ENCODE measurements around the gene DCN. TPM values are rescaled to one million over a fixed set of nuclear protein-coding genes. Genes with fewer than 3 reads are reported as not detected.

The DCN gene
- total RNA-seq, 2 experiments from 2014 or later, result not detected

DNA sequence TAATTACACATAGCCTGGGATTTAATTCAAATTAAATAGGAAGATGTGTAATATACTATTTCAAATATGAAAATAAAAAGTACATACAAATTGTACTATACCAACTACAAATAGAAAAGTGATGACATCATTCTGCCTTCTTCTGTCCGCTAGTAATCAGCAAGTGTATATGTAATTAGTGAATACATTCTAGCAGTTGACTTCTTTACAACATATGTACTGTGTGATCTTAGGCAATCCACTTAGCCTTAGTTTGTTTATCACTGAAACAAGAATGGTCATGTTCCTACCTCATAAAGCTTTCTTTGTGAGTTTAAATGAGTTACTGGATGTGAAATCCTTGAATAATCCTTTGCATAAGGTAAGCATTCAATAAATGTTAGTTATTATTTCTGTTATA lies 63.5 kb downstream of the DCN start:
- Histone ChIP-seq H3K4me3 (ENCODE audit: low read length) (no peak overlapping the region), H3K9me3 (ENCODE audit: control insufficient read depth in 1 of 2, insufficient read depth in 1 of 2, low read length in 2 of 2) (no peaks in the 10 kb centered on the region), H3K27ac (ENCODE audit: low read depth in 1 of 2, low read length in 2 of 2) (no peak overlapping the region), H3K36me3 (ENCODE audit: insufficient read depth, low read length) (no peaks in the 10 kb centered on the region), H3K4me1 (ENCODE audit: insufficient read depth, low read length) (no peaks in the 10 kb centered on the region), H3K27me3 (ENCODE audit: control insufficient read depth in 1 of 2, insufficient read depth in 2 of 2, low read length in 2 of 2) (no peaks in the 10 kb centered on the region)
- DNase-seq, result no peak
- no peaks in the 10 kb centered on the region for H3K27me3 Mint-ChIP-seq
- no peaks in the 10 kb centered on the region for H3K36me3 Mint-ChIP-seq (ENCODE audit: low read depth)
- H3K4me1 Mint-ChIP-seq (ENCODE audit: low read depth), result no peaks in the 10 kb centered on the region
- intact Hi-C loops (cut with DNase I, micrococcal nuclease), result no loop called here
- H3K4me3 Mint-ChIP-seq, result no peak overlapping the region
- TF ChIP-seq, protein P1, sequence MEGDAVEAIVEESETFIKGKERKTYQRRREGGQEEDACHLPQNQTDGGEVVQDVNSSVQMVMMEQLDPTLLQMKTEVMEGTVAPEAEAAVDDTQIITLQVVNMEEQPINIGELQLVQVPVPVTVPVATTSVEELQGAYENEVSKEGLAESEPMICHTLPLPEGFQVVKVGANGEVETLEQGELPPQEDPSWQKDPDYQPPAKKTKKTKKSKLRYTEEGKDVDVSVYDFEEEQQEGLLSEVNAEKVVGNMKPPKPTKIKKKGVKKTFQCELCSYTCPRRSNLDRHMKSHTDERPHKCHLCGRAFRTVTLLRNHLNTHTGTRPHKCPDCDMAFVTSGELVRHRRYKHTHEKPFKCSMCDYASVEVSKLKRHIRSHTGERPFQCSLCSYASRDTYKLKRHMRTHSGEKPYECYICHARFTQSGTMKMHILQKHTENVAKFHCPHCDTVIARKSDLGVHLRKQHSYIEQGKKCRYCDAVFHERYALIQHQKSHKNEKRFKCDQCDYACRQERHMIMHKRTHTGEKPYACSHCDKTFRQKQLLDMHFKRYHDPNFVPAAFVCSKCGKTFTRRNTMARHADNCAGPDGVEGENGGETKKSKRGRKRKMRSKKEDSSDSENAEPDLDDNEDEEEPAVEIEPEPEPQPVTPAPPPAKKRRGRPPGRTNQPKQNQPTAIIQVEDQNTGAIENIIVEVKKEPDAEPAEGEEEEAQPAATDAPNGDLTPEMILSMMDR (IDR thresholded peaks at IDR 0.05), result no peak
- no peak for ATAC-seq (ENCODE audit: poor library complexity)
- no peak overlapping the region for H3K27ac Mint-ChIP-seq
- ChIA-PET POLR2A (no interaction called here), CTCF (no interaction called here)
- H3K9me3 Mint-ChIP-seq, result no peaks in the 10 kb centered on the region

- TF ChIP-seq, protein P1 (IDR thresholded peaks at IDR 0.05), result no peak
- no peaks in the 10 kb centered on the region for H3K36me3 ChIP-seq (ENCODE audit: insufficient read depth, low read length)
- DNase-seq, result no peak
- no peak overlapping the region for H3K4me3 Mint-ChIP-seq
- no peaks in the 10 kb centered on the region for H3K36me3 Mint-ChIP-seq (ENCODE audit: low read depth)
- no peak overlapping the region for H3K4me3 ChIP-seq (ENCODE audit: low read length)
- ATAC-seq (ENCODE audit: poor library complexity), result no peak
- no peaks in the 10 kb centered on the region for H3K27me3 ChIP-seq (ENCODE audit: control insufficient read depth in 1 of 2, insufficient read depth in 2 of 2, low read length in 2 of 2)
- ChIA-PET POLR2A (no interaction called here), CTCF (no interaction called here)
- H3K9me3 Mint-ChIP-seq, result no peaks in the 10 kb centered on the region
- no peaks in the 10 kb centered on the region for H3K9me3 ChIP-seq (ENCODE audit: control insufficient read depth in 1 of 2, insufficient read depth in 1 of 2, low read length in 2 of 2)
- no peaks in the 10 kb centered on the region for H3K4me1 ChIP-seq (ENCODE audit: insufficient read depth, low read length)
- H3K27ac ChIP-seq (ENCODE audit: low read depth in 1 of 2, low read length in 2 of 2), result no peak overlapping the region
- no peak overlapping the region for H3K27ac Mint-ChIP-seq
- no peaks in the 10 kb centered on the region for H3K4me1 Mint-ChIP-seq (ENCODE audit: low read depth)
- no peaks in the 10 kb centered on the region for H3K27me3 Mint-ChIP-seq
- intact Hi-C loops (cut with DNase I, micrococcal nuclease), result no loop called here
Observed at GRCh38 chr12:91113621-91114020, 69.0 kb downstream of the DCN start.

DNA sequence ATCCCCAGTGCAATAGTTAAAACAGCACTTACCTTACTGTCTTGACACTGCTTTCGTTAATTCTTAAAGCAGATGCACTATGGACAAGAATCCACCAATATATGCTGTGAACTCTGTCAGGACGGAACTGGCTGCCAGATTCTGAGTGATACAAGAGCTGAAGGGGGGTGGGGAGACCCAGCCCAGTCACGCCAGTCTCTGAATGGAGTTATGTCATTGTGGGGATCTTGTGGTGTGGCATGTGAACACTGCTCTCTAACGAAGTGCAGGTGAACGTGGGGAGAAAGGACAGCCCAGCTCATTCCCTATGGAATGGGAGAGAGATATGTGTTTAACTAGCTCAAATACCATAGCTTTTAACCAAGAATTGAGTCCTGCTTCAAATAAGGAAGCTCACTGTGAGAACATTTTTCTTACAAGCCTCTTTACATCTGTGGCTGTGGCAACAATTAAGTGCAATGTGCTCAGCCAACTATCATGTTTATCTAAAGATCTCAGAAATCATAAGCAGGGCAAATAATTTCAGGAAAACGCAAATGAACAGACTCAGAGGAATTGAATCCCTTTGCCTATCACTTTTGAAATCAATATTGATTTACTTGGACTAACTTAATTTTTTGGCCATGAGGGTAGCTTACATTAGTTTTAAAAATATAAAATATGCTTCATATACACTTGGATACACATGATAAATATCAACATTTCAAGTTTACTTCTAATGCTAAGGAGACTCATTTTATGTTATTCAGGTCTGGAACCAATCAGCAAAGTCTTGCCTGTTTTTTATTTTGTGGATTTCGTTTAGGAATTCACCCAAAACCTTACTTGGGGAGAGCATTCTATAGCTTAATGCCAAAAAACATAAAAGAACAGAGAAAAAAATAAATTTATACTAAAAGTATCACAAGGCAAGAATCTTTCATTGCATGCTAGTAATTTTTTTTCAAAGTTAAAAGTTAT lies 71.0 kb downstream of the DCN start, which contains the start of gene LUM:
TSS of gene LUM (minus strand) at position 129 of the 960 bp plus-strand sequence. CDS start 2,515 bp downstream, outside the sequence.
- TF ChIP-seq, protein P1 (IDR thresholded peaks at IDR 0.05), result no peak
- H3K4me3 Mint-ChIP-seq, result no peak within 1 kb of the TSS
- Histone ChIP-seq H3K27me3 (ENCODE audit: control insufficient read depth in 1 of 2, insufficient read depth in 2 of 2, low read length in 2 of 2) (no peaks in the 10 kb centered on the region), H3K4me1 (ENCODE audit: insufficient read depth, low read length) (no peaks in the 10 kb centered on the region), H3K4me3 (ENCODE audit: low read length) (no peak within 1 kb of the TSS), H3K36me3 (ENCODE audit: insufficient read depth, low read length) (no peaks in the 10 kb centered on the region), H3K9me3 (ENCODE audit: control insufficient read depth in 1 of 2, insufficient read depth in 1 of 2, low read length in 2 of 2) (no peaks in the 10 kb centered on the region), H3K27ac (ENCODE audit: low read depth in 1 of 2, low read length in 2 of 2) (no peak within 1 kb of the TSS)
- no peaks in the 10 kb centered on the region for H3K27me3 Mint-ChIP-seq
- DNase-seq, result no peak
- no peaks in the 10 kb centered on the region for H3K4me1 Mint-ChIP-seq (ENCODE audit: low read depth)
- intact Hi-C loops (cut with DNase I, micrococcal nuclease), result no loop called here
- no peak within 1 kb of the TSS for H3K27ac Mint-ChIP-seq
- no peaks in the 10 kb centered on the region for H3K9me3 Mint-ChIP-seq
- CTCF ChIA-PET, result no interaction called here
- H3K36me3 Mint-ChIP-seq (ENCODE audit: low read depth), result no peaks in the 10 kb centered on the region
- ATAC-seq (ENCODE audit: poor library complexity), result no peak
- POLR2A ChIA-PET, result no interaction called here
